ENCODE measurements around the gene AIFM3. TPM values are rescaled to one million over a fixed set of nuclear protein-coding genes. Genes with fewer than 3 reads are reported as not detected.

The AIFM3 gene
- total and polyA plus RNA-seq, 2 of the 13 experiments (the other 11 are each of a cell fraction or from before 2014, with no cell fraction given): 9.0 to 15.3 TPM

GRCh38 chr22:20963201-20964052 is 3.6 kb upstream of the AIFM3 start (continued):
- no peak; the same call in 1 of the 2 replicates for TF ChIP-seq TFE3 (CRISPR knock-in tag; IDR thresholded peaks at IDR 0.05)
- TF ChIP-seq MLLT10 (CRISPR knock-in tag; IDR thresholded peaks at IDR 0.05): no peak
- no peak for TF ChIP-seq JUN (CRISPR knock-in tag; IDR thresholded peaks at IDR 0.05)
- 0 out of 2 replicates have a peak, but pooled peaks have one; percentile 39 for TF ChIP-seq AHDC1 (CRISPR knock-in tag; IDR thresholded peaks at IDR 0.05; ENCODE audit: borderline replicate concordance)
- no peak for TF ChIP-seq ZBTB39 (CRISPR knock-in tag; IDR thresholded peaks at IDR 0.05)
- TF ChIP-seq NFE2L2 (IDR thresholded peaks at IDR 0.05; ENCODE audit: low read length): no peak
- TF ChIP-seq NCOR1 (IDR thresholded peaks at IDR 0.05; ENCODE audit: borderline replicate concordance, low read length): no peak
- peak; percentile 73 for TF ChIP-seq MED1 (CRISPR knock-in tag; IDR thresholded peaks at IDR 0.05)
- no peak for TF ChIP-seq ARNT2 (CRISPR knock-in tag; IDR thresholded peaks at IDR 0.05; ENCODE audit: low read depth)
- no peak for TF ChIP-seq ZNF142 (CRISPR knock-in tag; IDR thresholded peaks at IDR 0.05)
- peak; percentile 96 for TF ChIP-seq ZBTB7B (CRISPR knock-in tag; IDR thresholded peaks at IDR 0.05)
